SK-N-SH (cell line): Measurements from ENCODE around the gene TIGAR. TPM values are rescaled to one million over a fixed set of nuclear protein-coding genes. Genes with fewer than 3 reads are reported as not detected.

Experiments used
- CTCF ChIA-PET: fragments of 300-600, 350-600 bp; formaldehyde crosslinking; extraction: SDS; loops from one replicate; lab custom pipeline; 2021; lab: Yijun Ruan, JAX
- POLR2A ChIA-PET: fragments of 350-600 bp; sonication (Branson Sonifier 250); formaldehyde crosslinking; extraction: SDS; loops from one replicate; lab custom pipeline; 2020; ENCODE audit warnings: antibody characterized with exemption, inconsistent platforms; lab: Yijun Ruan, JAX
- DNase-seq: peaks from one replicate; pipeline ENCODE4 v3.0.0; 2012
- H2AFZ ChIP-seq: fragments of 200-600 bp; sonication (generic); 2 replicates; pipeline ENCODE4 v1.8.1; 2016; ENCODE audit warnings: antibody characterized with exemption, mild to moderate bottlenecking, low read depth
- H3F3A ChIP-seq: fragments of 200-600 bp; sonication (generic); replicated peaks from 2 replicates; pipeline ENCODE3; 2016; ENCODE audit warnings: antibody characterized with exemption, mild to moderate bottlenecking; ENCODE audit not compliant: insufficient read depth
- H3K27ac ChIP-seq, 2 experiments: fragments of 200-500 bp in 1 of 2; fragments of 200-600 bp in 1 of 2; sonication (Bioruptor generic) in 1 of 2; sonication (generic), shearing (Covaris generic) in 1 of 2; 2 replicates each; pipeline versions ENCODE4 v1.5.1 to v1.6.1; 2014 to 2016; ENCODE audit warnings: low read depth in 2 of 2, inconsistent platforms in 1 of 2, low read length in 1 of 2, mild to moderate bottlenecking in 1 of 2, mixed read lengths in 1 of 2
- H3K27me3 ChIP-seq: fragments of 200-600 bp; sonication (generic), shearing (Covaris generic); 2 replicates; pipeline ENCODE4 v1.6.1; 2016; ENCODE audit warnings: mixed run types; ENCODE audit not compliant: insufficient read depth
- H3K36me3 ChIP-seq, 2 experiments: fragments of 200-500 bp in 1 of 2; fragments of 200-600 bp in 1 of 2; sonication (Bioruptor generic) in 1 of 2; sonication (generic) in 1 of 2; replicated peaks in 1 of 2; 2 replicates each; pipeline versions ENCODE3 to v1.5.1; 2014 to 2016; ENCODE audit warnings: low read length in 1 of 2, mild to moderate bottlenecking in 1 of 2; ENCODE audit not compliant: insufficient read depth in 2 of 2, control insufficient read depth in 1 of 2
- H3K4me1 ChIP-seq, 2 experiments: fragments of 200-500 bp in 1 of 2; fragments of 200-600 bp in 1 of 2; sonication (Bioruptor generic) in 1 of 2; sonication (generic), shearing (Covaris generic) in 1 of 2; 2 replicates each; pipeline versions ENCODE4 v1.5.1 to v1.6.1; 2014 to 2016; ENCODE audit warnings: low read depth in 1 of 2, low read length in 1 of 2, mixed run types in 1 of 2; ENCODE audit not compliant: insufficient read depth in 2 of 2, control insufficient read depth in 1 of 2
- H3K4me2 ChIP-seq: fragments of 200-600 bp; sonication (generic), shearing (Covaris generic); 2 replicates; pipeline ENCODE4 v1.6.1; 2017; ENCODE audit warnings: mixed run types
- H3K4me3 ChIP-seq, 2 experiments: fragments of 200-500 bp in 1 of 2; fragments of 200-600 bp in 1 of 2; sonication (Bioruptor generic) in 1 of 2; sonication (generic), shearing (Covaris generic) in 1 of 2; 2 replicates each; pipeline versions ENCODE4 v1.5.1 to v1.8.1; 2014 to 2016; ENCODE audit warnings: low read depth in 2 of 2, inconsistent platforms in 1 of 2, low read length in 1 of 2, mild to moderate bottlenecking in 1 of 2, mixed read lengths in 1 of 2, moderate library complexity in 1 of 2
- H3K79me2 ChIP-seq: fragments of 200-600 bp; sonication (generic); 2 replicates; pipeline ENCODE4 v1.8.1; 2017; ENCODE audit warnings: mild to moderate bottlenecking; ENCODE audit not compliant: insufficient read depth
- H3K9ac ChIP-seq: fragments of 200-600 bp; sonication (generic); 2 replicates; pipeline ENCODE4 v1.6.1; 2017; ENCODE audit warnings: mixed run types
- H3K9me2 ChIP-seq: fragments of 200-600 bp; sonication (generic); 2 replicates; pipeline ENCODE4 v1.6.1; 2017; ENCODE audit warnings: mixed run types
- H3K9me3 ChIP-seq: fragments of 200-600 bp; sonication (generic); 2 replicates; pipeline ENCODE4 v1.6.1; 2017; ENCODE audit warnings: mixed run types, mild to moderate bottlenecking, moderate library complexity
- H4K20me1 ChIP-seq: fragments of 200-600 bp; sonication (generic); 2 replicates; pipeline ENCODE4 v1.6.1; 2017; ENCODE audit warnings: mild to moderate bottlenecking, mixed run types; ENCODE audit not compliant: insufficient read depth
- ELF1 ChIP-seq: IDR thresholded peaks from 2 replicates; pipeline ENCODE4 v1.4.0; 2012
- EP300 ChIP-seq, 2 experiments: IDR thresholded peaks; 2 replicates each; pipeline versions ENCODE4 v1.4.0 to v1.6.1; 2012; ENCODE audit warnings: borderline replicate concordance in 1 of 2, low read depth in 1 of 2, low read length in 1 of 2
- FOSL2 ChIP-seq: IDR thresholded peaks from 2 replicates; pipeline ENCODE4 v1.4.0; 2012; ENCODE audit warnings: low read depth, mild to moderate bottlenecking, moderate library complexity, borderline replicate concordance
- FOXJ3 ChIP-seq: sonication (generic); formaldehyde crosslinking; IDR thresholded peaks from 2 replicates; pipeline ENCODE4 v1.5.1; 2020; ENCODE audit warnings: mild to moderate bottlenecking, missing genetic modification reagents
- GABPA ChIP-seq: IDR thresholded peaks from 2 replicates; pipeline ENCODE4 v1.4.0; 2012; ENCODE audit warnings: low read depth, mild to moderate bottlenecking
- GATA2 ChIP-seq: sonication (generic); formaldehyde crosslinking; IDR thresholded peaks from 2 replicates; pipeline ENCODE4 v1.5.0; 2020; ENCODE audit warnings: mild to moderate bottlenecking, missing genetic modification reagents
- JUND ChIP-seq: IDR thresholded peaks from 2 replicates; pipeline ENCODE4 v1.4.0; 2012
- MEF2A ChIP-seq: IDR thresholded peaks from 2 replicates; pipeline ENCODE4 v1.4.0; 2012; ENCODE audit warnings: low read depth, borderline replicate concordance
- NFIC ChIP-seq: IDR thresholded peaks from 2 replicates; pipeline ENCODE4 v1.4.0; 2012; ENCODE audit warnings: borderline replicate concordance
- RAD21 ChIP-seq: IDR thresholded peaks from 2 replicates; pipeline ENCODE4 v1.6.1; 2012; ENCODE audit warnings: mild to moderate bottlenecking, low read length
- RCOR1 ChIP-seq: fragments of 150-350 bp; IDR thresholded peaks from 2 replicates; pipeline ENCODE4 v1.6.1; 2017; ENCODE audit warnings: antibody characterized with exemption, low read length
- TCF12 ChIP-seq: IDR thresholded peaks from 2 replicates; pipeline ENCODE4 v1.4.0; 2012
- YY1 ChIP-seq: IDR thresholded peaks from 2 replicates; pipeline ENCODE4 v1.4.0; 2012; ENCODE audit warnings: low read depth, mild to moderate bottlenecking
- WGBS: methylation state at CpG from one replicate; pipeline ENCODE4 v1.1.6; 2017; ENCODE audit warnings: low lambda C conversion rate; 5-methylcytosine and 5-hydroxymethylcytosine counted together
- polyA plus RNA-seq, 3 experiments: library from polyadenylated mRNA; depleted of rRNA; stranded (reverse); fragments of >200 nt; gene quantifications; 2 replicates each; pipeline ENCODE4 v1.2.3, GENCODE V29; 2012
- TF ChIP-seq, protein P1 (sequence below): IDR thresholded peaks from 2 replicates; pipeline ENCODE4 v1.4.0; 2012; ENCODE audit warnings: low read depth, borderline replicate concordance
- TF ChIP-seq, protein P2 (sequence below): IDR thresholded peaks from 2 replicates; pipeline ENCODE4 v1.4.0; 2012; ENCODE audit warnings: low read depth
- TF ChIP-seq, protein P3 (sequence below): fragments of 150-350 bp; IDR thresholded peaks from 2 replicates; pipeline ENCODE4 v1.6.1; 2017; ENCODE audit warnings: antibody characterized with exemption, low read length, low read depth, borderline replicate concordance
- TF ChIP-seq, protein P4 (sequence below): fragments of 200-600 bp; sonication (generic); IDR thresholded peaks from 2 replicates; pipeline ENCODE4 v1.6.1; 2017; ENCODE audit warnings: antibody characterized with exemption, mild to moderate bottlenecking, moderate library complexity

Gene TIGAR
- polyA plus RNA-seq, 1 of the 3 experiments (the other 2 are of a cell fraction), result 8.3 TPM

DNA sequence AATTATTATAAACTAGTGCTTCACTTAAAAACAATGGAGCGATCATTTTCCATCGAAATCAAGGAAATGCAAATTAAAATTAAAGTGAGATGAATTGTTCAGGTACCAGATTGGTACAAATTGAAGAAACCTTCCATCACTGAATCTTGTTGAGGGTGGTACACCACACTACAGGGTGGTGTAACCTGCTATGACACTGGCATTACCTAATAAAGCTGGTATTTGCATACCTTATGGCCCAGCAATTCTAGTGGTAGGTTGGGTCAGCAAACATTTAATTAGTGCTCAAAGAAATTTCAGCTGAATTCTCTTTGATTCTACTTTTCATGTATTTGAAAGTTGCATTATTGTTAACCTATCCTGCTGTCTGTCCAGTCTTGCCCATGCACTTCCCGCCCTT, 9.2 kb downstream of the TIGAR start:
- H4K20me1 ChIP-seq, result peaks cover 49% of the 10 kb centered on the region
- H3K36me3 ChIP-seq, result peaks cover 31 to 38% of the 10 kb centered on the region in 2 experiments
- peaks cover 71% of the 10 kb centered on the region for H3K79me2 ChIP-seq
- H3K27me3 ChIP-seq, result no peaks in the 10 kb centered on the region
- no peaks in the 10 kb centered on the region for H3K4me1 ChIP-seq
- CTCF ChIA-PET, result no interaction called here
- DNase-seq, result no peak
- no peak overlapping the region for H3K4me2 ChIP-seq
- H3K9me2 ChIP-seq, result no peaks in the 10 kb centered on the region
- H3F3A ChIP-seq, result no peaks in the 10 kb centered on the region
- H3K9ac ChIP-seq, result no peak overlapping the region
- no peaks in the 10 kb centered on the region for H3K9me3 ChIP-seq
- TF ChIP-seq FOSL2 (no peak), GABPA (no peak), YY1 (no peak), RCOR1 (no peak), NFIC (no peak), FOXJ3 (CRISPR knock-in tag) (no peak), JUND (no peak), MEF2A (no peak), GATA2 (no peak), TCF12 (no peak), ELF1 (no peak), RAD21 (no peak), EP300 (IDR thresholded peaks at IDR 0.05; ENCODE audit: borderline replicate concordance in 1 of 2, low read depth in 1 of 2, low read length in 1 of 2) (no peak)
- TF ChIP-seq, protein P1, sequence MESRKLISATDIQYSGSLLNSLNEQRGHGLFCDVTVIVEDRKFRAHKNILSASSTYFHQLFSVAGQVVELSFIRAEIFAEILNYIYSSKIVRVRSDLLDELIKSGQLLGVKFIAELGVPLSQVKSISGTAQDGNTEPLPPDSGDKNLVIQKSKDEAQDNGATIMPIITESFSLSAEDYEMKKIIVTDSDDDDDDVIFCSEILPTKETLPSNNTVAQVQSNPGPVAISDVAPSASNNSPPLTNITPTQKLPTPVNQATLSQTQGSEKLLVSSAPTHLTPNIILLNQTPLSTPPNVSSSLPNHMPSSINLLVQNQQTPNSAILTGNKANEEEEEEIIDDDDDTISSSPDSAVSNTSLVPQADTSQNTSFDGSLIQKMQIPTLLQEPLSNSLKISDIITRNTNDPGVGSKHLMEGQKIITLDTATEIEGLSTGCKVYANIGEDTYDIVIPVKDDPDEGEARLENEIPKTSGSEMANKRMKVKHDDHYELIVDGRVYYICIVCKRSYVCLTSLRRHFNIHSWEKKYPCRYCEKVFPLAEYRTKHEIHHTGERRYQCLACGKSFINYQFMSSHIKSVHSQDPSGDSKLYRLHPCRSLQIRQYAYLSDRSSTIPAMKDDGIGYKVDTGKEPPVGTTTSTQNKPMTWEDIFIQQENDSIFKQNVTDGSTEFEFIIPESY, result no peak
- TF ChIP-seq, protein P2, sequence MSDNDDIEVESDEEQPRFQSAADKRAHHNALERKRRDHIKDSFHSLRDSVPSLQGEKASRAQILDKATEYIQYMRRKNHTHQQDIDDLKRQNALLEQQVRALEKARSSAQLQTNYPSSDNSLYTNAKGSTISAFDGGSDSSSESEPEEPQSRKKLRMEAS, result no peak
- TF ChIP-seq, protein P3, sequence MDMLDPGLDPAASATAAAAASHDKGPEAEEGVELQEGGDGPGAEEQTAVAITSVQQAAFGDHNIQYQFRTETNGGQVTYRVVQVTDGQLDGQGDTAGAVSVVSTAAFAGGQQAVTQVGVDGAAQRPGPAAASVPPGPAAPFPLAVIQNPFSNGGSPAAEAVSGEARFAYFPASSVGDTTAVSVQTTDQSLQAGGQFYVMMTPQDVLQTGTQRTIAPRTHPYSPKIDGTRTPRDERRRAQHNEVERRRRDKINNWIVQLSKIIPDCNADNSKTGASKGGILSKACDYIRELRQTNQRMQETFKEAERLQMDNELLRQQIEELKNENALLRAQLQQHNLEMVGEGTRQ, result no peak
- TF ChIP-seq, protein P4, sequence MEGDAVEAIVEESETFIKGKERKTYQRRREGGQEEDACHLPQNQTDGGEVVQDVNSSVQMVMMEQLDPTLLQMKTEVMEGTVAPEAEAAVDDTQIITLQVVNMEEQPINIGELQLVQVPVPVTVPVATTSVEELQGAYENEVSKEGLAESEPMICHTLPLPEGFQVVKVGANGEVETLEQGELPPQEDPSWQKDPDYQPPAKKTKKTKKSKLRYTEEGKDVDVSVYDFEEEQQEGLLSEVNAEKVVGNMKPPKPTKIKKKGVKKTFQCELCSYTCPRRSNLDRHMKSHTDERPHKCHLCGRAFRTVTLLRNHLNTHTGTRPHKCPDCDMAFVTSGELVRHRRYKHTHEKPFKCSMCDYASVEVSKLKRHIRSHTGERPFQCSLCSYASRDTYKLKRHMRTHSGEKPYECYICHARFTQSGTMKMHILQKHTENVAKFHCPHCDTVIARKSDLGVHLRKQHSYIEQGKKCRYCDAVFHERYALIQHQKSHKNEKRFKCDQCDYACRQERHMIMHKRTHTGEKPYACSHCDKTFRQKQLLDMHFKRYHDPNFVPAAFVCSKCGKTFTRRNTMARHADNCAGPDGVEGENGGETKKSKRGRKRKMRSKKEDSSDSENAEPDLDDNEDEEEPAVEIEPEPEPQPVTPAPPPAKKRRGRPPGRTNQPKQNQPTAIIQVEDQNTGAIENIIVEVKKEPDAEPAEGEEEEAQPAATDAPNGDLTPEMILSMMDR, result no peak
- TF ChIP-seq, all 33 proteins: peak for 0
- WGBS, result 99% methylated on average over 3 of the region's 3 CpGs
- H3K27ac ChIP-seq, result no peak overlapping the region
- no peak overlapping the region for H2AFZ ChIP-seq
- POLR2A ChIA-PET, result no interaction called here
- H3K4me3 ChIP-seq, result no peak overlapping the region
